OCI-LY1 (cell line): Measurements from ENCODE around the gene MTG2.

ENCODE experiments used
- H2AFZ ChIP-seq: fragments of 200-600 bp; sonication (generic), shearing (Covaris generic); 2 replicates; pipeline ENCODE4 v1.6.0; 2014; ENCODE audit warnings: antibody characterized with exemption, mild to moderate bottlenecking, low read length
- H3F3A ChIP-seq: fragments of 200-600 bp; sonication (generic), shearing (Covaris generic); 2 replicates; pipeline ENCODE4 v1.6.0; 2014; ENCODE audit warnings: mild to moderate bottlenecking, antibody characterized with exemption, low read length, moderate library complexity; ENCODE audit not compliant: insufficient read depth
- H3K27ac ChIP-seq: fragments of 200-600 bp; sonication (generic); 2 replicates; pipeline ENCODE4 v1.5.1; 2014; ENCODE audit warnings: low read length, mixed run types, mild to moderate bottlenecking, low read depth; ENCODE audit not compliant: poor library complexity, severe bottlenecking
- H3K27me3 ChIP-seq: fragments of 200-600 bp; sonication (generic); 2 replicates; pipeline ENCODE4 v1.6.0; 2014; ENCODE audit warnings: antibody characterized with exemption, mild to moderate bottlenecking, low read length, moderate library complexity; ENCODE audit not compliant: insufficient read depth
- H3K36me3 ChIP-seq: fragments of 200-600 bp; sonication (generic); 2 replicates; pipeline ENCODE4 v1.6.1; 2014; ENCODE audit warnings: mild to moderate bottlenecking, antibody characterized with exemption, low read length, moderate library complexity, mixed read lengths; ENCODE audit not compliant: insufficient read depth
- H3K4me1 ChIP-seq: fragments of 200-600 bp; sonication (generic); 2 replicates; pipeline ENCODE4 v1.5.1; 2014; ENCODE audit warnings: mild to moderate bottlenecking, low read length, moderate library complexity; ENCODE audit not compliant: insufficient read depth, severe bottlenecking
- H3K4me2 ChIP-seq: fragments of 200-600 bp; sonication (generic), shearing (Covaris generic); 2 replicates; pipeline ENCODE4 v1.6.1; 2014; ENCODE audit warnings: low read length
- H3K4me3 ChIP-seq: fragments of 200-600 bp; sonication (generic); 2 replicates; pipeline ENCODE4 v1.5.1; 2014; ENCODE audit warnings: low read length, low read depth, mild to moderate bottlenecking, mixed read lengths; ENCODE audit not compliant: poor library complexity, severe bottlenecking
- H3K79me2 ChIP-seq: fragments of 200-600 bp; shearing (Covaris generic); 2 replicates; pipeline ENCODE4 v1.6.1; 2016; ENCODE audit warnings: mixed run types, low read length, mixed read lengths; ENCODE audit not compliant: insufficient read depth
- H3K9ac ChIP-seq: fragments of 200-600 bp; sonication (generic), shearing (Covaris generic); 2 replicates; pipeline ENCODE4 v1.6.1; 2014; ENCODE audit warnings: mild to moderate bottlenecking, low read length, mixed read lengths
- H3K9me2 ChIP-seq: fragments of 200-600 bp; sonication (generic), shearing (Covaris generic); 2 replicates; pipeline ENCODE4 v1.6.1; 2014; ENCODE audit warnings: low read depth, mild to moderate bottlenecking, low read length, mixed read lengths
- H3K9me3 ChIP-seq: fragments of 200-600 bp; shearing (Covaris generic); 2 replicates; pipeline ENCODE4 v1.6.1; 2014; ENCODE audit warnings: low read length, mixed read lengths
- H4K20me1 ChIP-seq: fragments of 200-600 bp; sonication (generic), shearing (Covaris generic); 2 replicates; pipeline ENCODE4 v1.6.0; 2016; ENCODE audit warnings: mild to moderate bottlenecking, low read length; ENCODE audit not compliant: insufficient read depth
- CTCF ChIP-seq: fragments of 200-600 bp; sonication (generic), shearing (Covaris generic); IDR thresholded peaks from 2 replicates; pipeline ENCODE4 v1.5.1; 2017; ENCODE audit warnings: mild to moderate bottlenecking, antibody characterized with exemption, low read length, moderate library complexity, mixed read lengths
- EZH2 ChIP-seq: fragments of 200-600 bp; sonication (generic), shearing (Covaris generic); IDR thresholded peaks from 2 replicates; pipeline ENCODE4 v1.8.0; 2017; ENCODE audit warnings: borderline replicate concordance, mixed run types, mild to moderate bottlenecking, antibody characterized with exemption, low read length, moderate library complexity, mixed read lengths

Gene MTG2

GRCh38 chr20:62160253-62160652 lies 22.6 kb upstream of the MTG2 start:
- Histone ChIP-seq H3K9me2 (no peaks in the 10 kb centered on the region), H3K79me2 (no peaks in the 10 kb centered on the region), H3K9me3 (no peaks in the 10 kb centered on the region), H3K27me3 (no peaks in the 10 kb centered on the region), H2AFZ (no peak overlapping the region), H4K20me1 (no peaks in the 10 kb centered on the region), H3K9ac (no peak overlapping the region), H3K4me2 (no peak overlapping the region), H3K4me1 (peaks cover 3% of the 10 kb centered on the region), H3K36me3 (peaks cover 3% of the 10 kb centered on the region; the same call in 1 of the 2 replicates), H3K27ac (no peak overlapping the region), H3F3A (no peaks in the 10 kb centered on the region), H3K4me3 (no peak overlapping the region)
- TF ChIP-seq CTCF, result no peak

DNA sequence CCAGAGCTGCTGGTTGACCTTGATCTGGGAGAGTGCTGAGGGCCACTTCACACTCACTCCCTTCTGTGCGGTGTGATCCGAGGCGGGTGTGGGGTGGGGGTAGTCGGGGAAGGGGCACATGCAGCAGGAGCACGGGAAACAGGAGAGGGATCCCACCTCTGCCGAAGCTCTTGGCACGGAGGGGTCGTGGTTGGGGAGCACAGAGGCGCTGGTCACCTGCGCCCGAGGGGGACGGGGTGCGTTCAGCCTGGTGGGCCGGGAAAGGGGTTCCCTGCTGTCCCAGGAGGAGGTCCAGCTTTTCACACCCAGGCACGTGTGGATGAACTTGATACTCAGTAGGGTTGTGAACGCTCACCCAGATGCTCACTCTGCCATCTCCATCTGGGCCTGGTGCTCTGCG lies 22.0 kb upstream of the MTG2 start:
- Histone ChIP-seq H3K27me3 (no peaks in the 10 kb centered on the region), H3K9me2 (no peaks in the 10 kb centered on the region), H4K20me1 (no peaks in the 10 kb centered on the region), H3F3A (no peaks in the 10 kb centered on the region), H3K4me1 (peaks cover 3% of the 10 kb centered on the region), H2AFZ (no peak overlapping the region), H3K9me3 (no peaks in the 10 kb centered on the region), H3K27ac (no peak overlapping the region), H3K4me3 (no peak overlapping the region), H3K9ac (no peak overlapping the region), H3K36me3 (peaks cover 3% of the 10 kb centered on the region; the same call in 1 of the 2 replicates), H3K4me2 (no peak overlapping the region), H3K79me2 (no peaks in the 10 kb centered on the region)
- no peak for TF ChIP-seq CTCF
- no peak for TF ChIP-seq EZH2

DNA sequence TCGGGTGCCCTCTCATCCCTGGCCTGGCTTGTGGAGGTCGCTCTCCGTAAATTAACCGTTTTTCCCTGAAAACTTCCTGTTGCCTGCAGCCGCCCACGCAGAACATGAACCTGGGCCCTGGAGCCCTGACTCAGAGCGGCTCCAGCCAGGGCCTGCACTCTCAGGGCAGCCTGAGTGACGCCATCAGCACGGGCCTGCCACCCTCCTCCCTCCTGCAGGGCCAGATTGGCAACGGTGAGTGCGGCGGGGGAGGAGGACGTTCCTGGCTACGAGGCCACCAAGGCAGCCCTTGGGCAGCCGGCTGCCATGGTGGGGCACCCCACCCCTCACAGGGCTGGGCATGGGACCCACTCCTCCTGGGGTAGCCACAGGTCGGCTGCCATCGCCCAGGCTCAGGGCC lies 21.5 kb upstream of the MTG2 start:
- no peaks in the 10 kb centered on the region for H3K79me2 ChIP-seq
- H3K27me3 ChIP-seq, result no peaks in the 10 kb centered on the region
- H3K4me2 ChIP-seq, result no peak overlapping the region
- H3K4me3 ChIP-seq, result no peak overlapping the region
- H2AFZ ChIP-seq, result no peak overlapping the region
- H3K27ac ChIP-seq, result no peak overlapping the region
- H3F3A ChIP-seq, result no peaks in the 10 kb centered on the region
- H3K36me3 ChIP-seq, result peaks cover 3% of the 10 kb centered on the region; the same call in 1 of the 2 replicates
- H3K4me1 ChIP-seq, result peaks cover 3% of the 10 kb centered on the region
- no peaks in the 10 kb centered on the region for H3K9me2 ChIP-seq
- no peak overlapping the region for H3K9ac ChIP-seq
- no peaks in the 10 kb centered on the region for H4K20me1 ChIP-seq
- no peaks in the 10 kb centered on the region for H3K9me3 ChIP-seq
- TF ChIP-seq EZH2 (no peak), CTCF (no peak)
